Measurements from ENCODE around the gene PTCRA.
A peak's percentile ranks its signal among the peaks of the same experiment; 100 is the strongest.

Gene PTCRA

DNA sequence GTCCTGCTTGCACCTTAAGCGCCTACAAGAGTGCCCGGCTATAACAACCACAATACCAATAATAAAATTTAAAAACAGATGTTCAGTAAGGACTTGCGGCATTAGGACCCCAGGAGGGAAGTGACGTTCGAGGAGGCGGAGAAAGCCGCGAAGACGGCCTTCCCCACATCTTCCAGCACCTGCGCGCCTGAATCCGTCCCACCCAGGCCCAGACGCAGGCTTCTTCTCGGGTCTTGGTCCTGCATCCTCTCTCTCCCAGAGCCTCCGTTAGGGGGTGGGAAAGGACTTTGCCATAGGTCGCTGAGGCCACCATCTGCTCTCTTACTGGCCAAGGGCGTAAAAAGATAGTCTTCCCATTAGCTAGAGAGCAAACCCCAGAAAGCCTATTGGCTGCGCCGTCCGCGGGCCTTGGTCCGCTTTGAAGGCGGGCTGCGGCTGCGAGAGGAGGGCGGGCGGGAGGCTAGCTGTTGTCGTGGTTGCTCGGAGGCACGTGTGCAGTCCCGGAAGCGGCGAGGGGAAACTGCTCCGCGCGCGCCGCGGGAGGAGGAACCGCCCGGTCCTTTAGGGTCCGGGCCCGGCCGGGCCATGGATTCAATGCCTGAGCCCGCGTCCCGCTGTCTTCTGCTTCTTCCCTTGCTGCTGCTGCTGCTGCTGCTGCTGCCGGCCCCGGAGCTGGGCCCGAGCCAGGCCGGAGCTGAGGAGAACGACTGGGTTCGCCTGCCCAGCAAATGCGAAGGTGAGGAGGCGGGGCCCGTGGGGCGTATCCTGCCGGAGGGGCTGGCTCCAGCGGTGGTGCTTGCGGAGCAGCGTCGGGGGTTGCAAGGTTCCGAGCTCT, 13.3 kb downstream of the PTCRA start, which contains the start of gene CNPY3:
Gene CNPY3, plus strand, starts transcription at position 495 of the 835 bp plus-strand sequence. Its CDS starts 91 bp downstream, at position 586.
- peak; percentile 92 for DNase-seq (ENCODE audit: low spot score)
- in situ Hi-C loops (cut with MboI; ENCODE audit: low sequenced_read_pairs, unreplicated experiment) = no loop called here
- TF ChIP-seq, protein P1, sequence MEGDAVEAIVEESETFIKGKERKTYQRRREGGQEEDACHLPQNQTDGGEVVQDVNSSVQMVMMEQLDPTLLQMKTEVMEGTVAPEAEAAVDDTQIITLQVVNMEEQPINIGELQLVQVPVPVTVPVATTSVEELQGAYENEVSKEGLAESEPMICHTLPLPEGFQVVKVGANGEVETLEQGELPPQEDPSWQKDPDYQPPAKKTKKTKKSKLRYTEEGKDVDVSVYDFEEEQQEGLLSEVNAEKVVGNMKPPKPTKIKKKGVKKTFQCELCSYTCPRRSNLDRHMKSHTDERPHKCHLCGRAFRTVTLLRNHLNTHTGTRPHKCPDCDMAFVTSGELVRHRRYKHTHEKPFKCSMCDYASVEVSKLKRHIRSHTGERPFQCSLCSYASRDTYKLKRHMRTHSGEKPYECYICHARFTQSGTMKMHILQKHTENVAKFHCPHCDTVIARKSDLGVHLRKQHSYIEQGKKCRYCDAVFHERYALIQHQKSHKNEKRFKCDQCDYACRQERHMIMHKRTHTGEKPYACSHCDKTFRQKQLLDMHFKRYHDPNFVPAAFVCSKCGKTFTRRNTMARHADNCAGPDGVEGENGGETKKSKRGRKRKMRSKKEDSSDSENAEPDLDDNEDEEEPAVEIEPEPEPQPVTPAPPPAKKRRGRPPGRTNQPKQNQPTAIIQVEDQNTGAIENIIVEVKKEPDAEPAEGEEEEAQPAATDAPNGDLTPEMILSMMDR (IDR thresholded peaks at IDR 0.05; ENCODE audit: borderline replicate concordance, control extremely low read depth, extremely low read depth, insufficient read depth, missing control alignments) = no peak

DNA sequence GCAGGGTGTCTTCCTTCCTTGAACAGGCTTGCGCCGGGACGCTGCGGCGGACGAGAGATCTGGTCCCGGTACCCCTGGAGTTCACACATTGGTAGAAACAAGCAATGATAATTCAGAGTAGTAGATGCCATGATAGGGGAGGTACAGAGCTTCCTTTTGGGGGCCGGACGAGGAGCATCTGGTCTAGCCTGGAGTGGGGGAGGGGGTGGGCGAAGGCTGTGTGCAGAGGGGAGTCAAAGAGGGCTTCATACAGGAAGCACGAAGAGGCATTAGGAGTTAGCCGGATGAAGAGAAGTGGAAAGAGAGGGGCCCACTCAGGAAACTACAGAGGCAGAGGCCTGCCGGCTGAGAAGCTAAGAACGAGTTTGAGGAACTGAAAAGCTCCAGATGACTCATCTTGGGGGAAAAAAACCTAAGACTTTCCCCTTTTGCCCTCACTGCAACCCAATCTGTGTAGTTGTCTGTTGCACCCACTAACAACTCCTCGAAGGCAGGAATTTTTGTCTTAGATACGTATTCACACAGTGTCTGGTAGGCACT, 14.0 kb downstream of the PTCRA start:
- DNase-seq (ENCODE audit: low spot score) = peak; percentile 81

DNA sequence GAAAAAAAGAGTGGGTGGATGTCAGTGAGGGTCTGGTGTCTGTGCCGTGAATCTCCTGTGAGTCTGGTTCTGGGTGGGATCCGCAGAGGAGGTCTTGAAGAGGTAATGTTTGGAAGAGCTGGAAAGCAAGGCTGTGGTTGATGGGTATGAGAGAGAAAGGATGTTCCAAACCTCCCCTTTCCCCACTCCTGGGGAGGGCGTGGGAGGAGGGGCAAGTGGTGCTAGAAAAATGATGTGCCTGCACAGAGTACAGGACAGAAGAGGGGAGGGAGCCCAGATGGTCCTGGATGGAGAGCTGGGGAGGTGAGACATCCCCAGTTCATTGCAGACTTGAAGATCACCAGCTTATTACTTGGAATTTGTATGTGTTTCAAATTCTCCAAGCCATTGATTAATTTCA, 16.6 kb downstream of the PTCRA start:
- in situ Hi-C loops (cut with MboI; ENCODE audit: low sequenced_read_pairs, unreplicated experiment) = no loop called here
- DNase-seq (ENCODE audit: low spot score) = no peak

More for the DNA sequence above, 14.0 kb downstream of the PTCRA start:
- TF ChIP-seq, protein P1 (IDR thresholded peaks at IDR 0.05; ENCODE audit: borderline replicate concordance, control extremely low read depth, extremely low read depth, insufficient read depth, missing control alignments) = no peak
- in situ Hi-C loops (cut with MboI; ENCODE audit: low sequenced_read_pairs, unreplicated experiment) = no loop called here

DNA sequence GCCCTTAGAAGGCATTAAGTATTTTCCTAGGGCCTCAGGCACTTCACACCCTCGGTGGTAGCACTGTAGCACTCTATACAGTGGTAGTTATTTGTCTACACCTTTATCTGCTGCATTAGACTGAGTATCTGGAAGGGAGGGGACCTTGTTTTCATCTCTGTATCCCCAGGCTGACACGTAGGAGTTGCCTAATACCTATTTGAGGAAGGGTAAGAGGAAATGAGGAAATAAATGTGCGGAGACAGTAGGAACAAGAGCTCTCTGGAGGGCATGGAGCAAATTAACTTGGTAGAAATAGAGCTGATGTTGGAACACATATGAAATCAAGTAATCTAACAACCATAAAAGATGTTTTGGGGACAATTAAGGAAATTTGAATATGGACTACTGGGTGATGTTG, 17.4 kb downstream of the PTCRA start:
- TF ChIP-seq, protein P1 (IDR thresholded peaks at IDR 0.05; ENCODE audit: borderline replicate concordance, control extremely low read depth, extremely low read depth, insufficient read depth, missing control alignments) = no peak
- no peak for DNase-seq (ENCODE audit: low spot score)
- in situ Hi-C loops (cut with MboI; ENCODE audit: low sequenced_read_pairs, unreplicated experiment) = no loop called here

More for the DNA sequence above, 16.6 kb downstream of the PTCRA start:
- TF ChIP-seq, protein P1 (IDR thresholded peaks at IDR 0.05; ENCODE audit: borderline replicate concordance, control extremely low read depth, extremely low read depth, insufficient read depth, missing control alignments) = no peak

DNA sequence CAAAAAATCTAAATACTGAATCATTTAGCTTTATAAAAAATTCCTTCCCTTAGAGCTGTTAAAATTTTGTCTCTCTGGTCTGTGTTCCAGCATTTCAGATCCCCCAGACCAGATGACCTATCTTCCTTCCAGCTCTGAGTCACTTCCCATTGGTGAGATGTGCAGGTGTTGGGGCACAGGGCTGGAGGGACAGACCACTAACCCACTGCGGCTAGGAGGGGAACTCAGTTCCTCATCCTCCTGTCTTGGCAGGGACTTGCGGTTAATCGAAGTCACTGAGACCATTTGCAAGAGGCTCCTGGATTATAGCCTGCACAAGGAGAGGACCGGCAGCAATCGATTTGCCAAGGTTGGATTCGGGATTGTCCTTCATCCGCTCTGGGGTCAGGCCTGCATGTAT, 19.5 kb downstream of the PTCRA start:
- DNase-seq (ENCODE audit: low spot score) = no peak
- in situ Hi-C loops (cut with MboI; ENCODE audit: low sequenced_read_pairs, unreplicated experiment) = no loop called here
- TF ChIP-seq, protein P1 (IDR thresholded peaks at IDR 0.05; ENCODE audit: borderline replicate concordance, control extremely low read depth, extremely low read depth, insufficient read depth, missing control alignments) = no peak

DNA sequence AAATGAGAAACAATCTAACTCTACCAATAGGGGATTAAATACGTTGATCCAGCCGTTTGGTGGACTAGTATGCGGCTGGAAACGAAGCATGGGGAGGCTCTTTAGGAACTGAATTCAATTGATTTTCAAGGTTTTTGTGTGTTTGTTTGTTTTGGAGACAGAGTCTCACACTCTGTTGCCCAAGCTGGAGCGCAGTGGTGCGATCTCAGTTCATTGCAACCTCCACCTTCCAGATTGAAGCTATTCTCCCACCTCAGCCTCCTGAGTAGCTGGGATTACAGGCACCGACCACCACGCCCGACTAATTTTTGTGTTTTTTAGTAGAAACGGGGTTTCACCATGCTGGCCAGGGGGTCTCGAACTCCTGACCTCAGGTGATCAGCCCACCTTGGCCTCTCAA, 20.5 kb downstream of the PTCRA start:
- in situ Hi-C loops (cut with MboI; ENCODE audit: low sequenced_read_pairs, unreplicated experiment) = no loop called here
- TF ChIP-seq, protein P1 (IDR thresholded peaks at IDR 0.05; ENCODE audit: borderline replicate concordance, control extremely low read depth, extremely low read depth, insufficient read depth, missing control alignments) = no peak
- DNase-seq (ENCODE audit: low spot score) = no peak

Measured in GM13976 (cell line).